GM15510 (cell line): ENCODE results near the gene COBL.

Experiments
- POLR2A ChIP-seq: IDR thresholded peaks from 3 replicates; pipeline ENCODE4 v1.6.1; 2011; ENCODE audit warnings: borderline replicate concordance; ENCODE audit not compliant: insufficient read length; ENCODE audit errors: extremely low read depth

The COBL gene

DNA sequence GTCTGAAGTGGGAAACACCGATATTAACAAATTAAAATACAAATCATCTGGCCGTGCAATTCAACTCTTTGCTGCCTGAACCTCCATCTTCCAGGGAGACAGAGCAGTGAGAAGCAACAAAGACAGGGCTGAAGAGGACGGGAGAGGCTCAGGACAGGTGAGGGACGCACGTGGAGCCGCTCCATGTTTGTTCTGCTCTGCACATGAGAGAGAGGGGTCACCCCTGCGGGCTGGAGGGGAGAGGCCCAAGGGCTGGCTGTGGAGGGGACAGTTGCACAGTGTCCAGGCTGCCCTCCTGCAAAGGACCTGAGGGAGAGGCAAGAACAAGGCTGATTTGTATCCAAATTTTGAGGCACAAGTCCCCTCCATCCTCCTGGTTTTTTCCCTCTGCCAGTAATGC is 41.7 kb downstream of the COBL start:
- TF ChIP-seq POLR2A, result no peak

DNA sequence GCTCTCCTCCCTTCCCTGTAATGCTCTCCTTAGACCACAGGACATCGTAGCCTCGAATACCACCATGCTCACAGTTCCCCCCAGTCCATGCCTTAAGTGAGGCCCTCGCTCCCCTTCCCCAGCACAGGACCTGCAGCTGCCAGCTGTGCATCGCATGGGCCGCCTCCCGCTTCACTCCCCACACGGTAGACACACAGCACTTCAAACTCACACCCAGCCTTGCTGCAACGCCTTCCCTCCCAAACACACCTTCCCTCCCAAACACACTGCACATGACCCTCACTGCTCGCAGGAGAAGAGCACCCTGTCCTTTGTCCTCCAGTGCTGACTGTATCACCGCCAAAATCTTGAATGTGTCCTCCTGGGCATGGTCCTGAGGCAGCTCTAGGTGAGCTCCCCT is 42.6 kb downstream of the COBL start:
- TF ChIP-seq POLR2A, result no peak

DNA sequence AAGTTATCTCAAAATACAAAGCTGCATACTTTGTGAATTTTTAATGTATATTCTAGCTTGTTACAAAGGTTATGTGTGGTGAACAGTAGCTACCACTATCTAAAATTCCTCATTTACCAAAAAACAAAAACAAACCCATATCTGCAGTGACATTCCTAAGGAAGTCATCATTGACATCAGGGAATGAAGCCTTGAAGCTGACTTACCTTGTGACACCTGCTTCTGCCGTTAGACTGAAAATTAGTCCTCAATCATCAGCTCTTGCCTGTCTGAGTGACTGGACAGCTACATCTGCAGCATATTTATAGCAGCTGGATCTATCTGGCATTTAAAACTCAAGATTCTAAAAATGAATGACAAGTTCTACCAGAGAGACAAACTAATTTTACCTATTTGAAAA is 43.2 kb downstream of the COBL start:
- TF ChIP-seq POLR2A, result no peak

DNA sequence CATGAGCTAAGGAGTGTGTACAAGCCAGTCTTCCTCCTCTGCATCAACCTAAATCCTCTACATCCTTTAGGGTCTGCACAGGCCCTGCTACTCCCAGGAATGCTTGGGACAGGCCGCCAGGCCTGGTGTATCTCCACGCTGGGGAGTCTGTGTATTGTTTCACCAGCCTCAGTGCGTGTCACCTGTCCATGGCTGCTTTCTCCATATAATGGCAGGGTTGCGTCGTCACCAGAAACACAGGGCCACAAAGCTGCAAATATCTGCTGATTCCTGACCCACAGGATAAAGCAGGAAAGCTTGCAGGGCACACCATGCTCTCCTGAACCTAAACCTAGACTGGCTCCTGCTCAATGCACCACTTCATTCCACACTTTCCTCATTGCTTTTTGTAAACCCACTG is 45.6 kb downstream of the COBL start:
- no peak for TF ChIP-seq POLR2A

DNA sequence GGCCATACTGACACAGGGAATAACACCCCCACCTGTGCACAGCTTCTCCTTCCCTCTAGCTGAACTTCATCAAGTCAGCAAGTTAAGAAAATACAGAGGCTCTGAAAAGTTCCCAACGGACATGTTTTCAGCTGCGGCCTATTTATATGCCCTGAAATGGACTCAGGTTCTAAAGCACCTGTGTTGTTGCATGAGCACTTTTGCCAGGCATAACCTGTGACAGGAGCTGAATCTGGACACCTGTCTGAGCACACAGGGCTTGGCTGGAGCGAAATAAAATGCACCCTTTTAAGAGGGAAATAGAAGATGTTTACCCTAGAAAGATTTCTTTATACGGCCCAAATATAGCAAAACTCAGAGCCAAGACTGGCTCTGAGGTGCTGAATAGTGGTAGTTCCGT is 46.7 kb downstream of the COBL start:
- TF ChIP-seq POLR2A, result no peak

DNA sequence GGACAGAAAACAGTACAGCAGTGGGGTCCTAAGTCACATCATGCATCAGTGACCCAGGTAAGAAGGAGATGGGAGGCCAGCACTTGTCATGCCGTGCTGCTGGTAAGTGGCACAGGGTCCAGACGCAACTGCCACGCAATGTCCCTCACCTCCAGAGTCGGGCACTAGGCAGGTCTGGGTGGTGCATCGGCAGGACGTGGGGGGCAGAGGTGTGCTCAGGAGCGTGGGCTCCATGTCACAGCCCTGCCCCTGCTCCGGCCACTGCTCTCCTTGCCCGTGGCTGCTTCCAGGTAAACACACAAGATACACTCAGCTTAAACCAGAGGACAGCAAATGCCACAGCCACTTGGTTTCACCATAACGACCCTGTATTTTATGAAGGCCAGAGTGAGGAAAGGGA is 47.3 kb downstream of the COBL start:
- TF ChIP-seq POLR2A, result no peak

DNA sequence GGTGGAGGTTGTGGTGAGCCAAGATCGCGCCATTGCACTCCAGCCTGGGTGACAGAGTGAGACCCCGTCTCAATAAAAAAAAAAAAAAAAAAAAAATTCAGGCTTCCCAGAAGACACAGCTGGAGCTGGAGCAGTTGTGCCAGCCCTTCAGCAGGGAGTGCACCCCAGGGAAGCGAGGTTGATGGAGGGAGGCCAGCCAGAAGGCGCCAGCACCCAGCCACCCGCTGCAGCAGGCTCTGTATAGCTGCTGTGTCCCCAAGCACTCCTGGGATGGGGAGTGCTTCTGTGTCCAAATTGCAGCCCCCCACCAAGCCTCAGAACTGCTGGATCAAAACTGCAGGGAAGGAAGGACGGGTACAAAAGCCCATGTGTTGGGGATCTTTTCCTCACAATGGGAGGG is 47.8 kb downstream of the COBL start:
- no peak for TF ChIP-seq POLR2A

DNA sequence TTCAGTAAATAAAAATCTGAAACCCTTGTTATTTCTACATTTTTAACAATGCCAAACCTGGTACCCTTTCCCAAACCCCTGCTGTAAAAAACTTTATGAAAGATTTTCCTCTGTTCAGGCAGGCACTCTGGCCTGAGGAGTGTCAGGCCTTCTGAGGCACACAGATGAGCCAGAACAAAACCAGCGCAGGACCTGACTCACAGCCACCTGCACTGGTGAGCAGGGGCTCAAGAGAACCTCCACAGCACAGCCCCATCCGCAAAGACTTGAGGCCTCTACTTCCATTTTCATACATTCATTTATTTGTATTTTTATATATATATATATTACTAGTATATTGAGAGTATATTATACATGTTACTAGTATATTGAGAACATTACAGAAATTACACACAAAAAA is 49.4 kb downstream of the COBL start:
- no peak for TF ChIP-seq POLR2A

DNA sequence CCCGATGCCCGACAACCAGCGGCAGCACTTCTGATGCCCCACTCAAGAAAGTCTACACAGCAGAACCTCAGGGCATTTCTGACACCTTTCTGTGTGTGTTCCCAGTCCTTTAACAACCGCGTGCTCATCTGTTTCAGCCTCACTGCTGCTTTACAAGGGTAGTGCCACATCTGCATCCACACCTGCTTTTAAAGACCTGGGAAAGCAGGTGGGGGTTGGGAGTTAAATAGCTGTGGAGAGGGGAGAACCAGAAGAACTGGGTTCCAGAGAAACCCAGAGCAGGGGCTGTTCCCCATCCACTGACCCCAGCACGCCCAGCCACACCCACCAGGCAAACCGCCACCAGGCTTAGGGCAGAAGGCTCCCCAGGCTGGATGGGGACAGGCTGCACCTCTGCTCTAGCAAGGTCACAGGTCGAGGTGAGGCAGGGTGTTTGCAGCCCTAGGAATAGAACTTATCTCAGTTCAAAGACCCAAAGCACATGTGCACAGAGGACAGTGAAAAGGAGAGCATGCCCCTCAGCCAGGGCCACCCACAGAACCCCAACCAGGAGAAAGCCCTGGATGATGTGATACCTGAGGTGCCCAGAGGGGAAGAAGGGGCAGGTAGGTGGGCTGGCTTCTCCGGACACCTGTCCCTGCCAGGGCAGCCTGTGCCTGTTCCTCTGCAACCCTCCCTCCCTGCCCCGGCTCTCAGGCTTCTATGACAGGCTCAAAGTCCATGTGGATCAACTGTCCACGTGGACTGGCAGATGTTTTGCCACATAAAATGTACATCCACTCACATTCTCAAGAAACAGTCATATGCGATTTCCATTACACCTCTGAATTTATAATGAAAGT is 51.3 kb downstream of the COBL start:
- no peak for TF ChIP-seq POLR2A

DNA sequence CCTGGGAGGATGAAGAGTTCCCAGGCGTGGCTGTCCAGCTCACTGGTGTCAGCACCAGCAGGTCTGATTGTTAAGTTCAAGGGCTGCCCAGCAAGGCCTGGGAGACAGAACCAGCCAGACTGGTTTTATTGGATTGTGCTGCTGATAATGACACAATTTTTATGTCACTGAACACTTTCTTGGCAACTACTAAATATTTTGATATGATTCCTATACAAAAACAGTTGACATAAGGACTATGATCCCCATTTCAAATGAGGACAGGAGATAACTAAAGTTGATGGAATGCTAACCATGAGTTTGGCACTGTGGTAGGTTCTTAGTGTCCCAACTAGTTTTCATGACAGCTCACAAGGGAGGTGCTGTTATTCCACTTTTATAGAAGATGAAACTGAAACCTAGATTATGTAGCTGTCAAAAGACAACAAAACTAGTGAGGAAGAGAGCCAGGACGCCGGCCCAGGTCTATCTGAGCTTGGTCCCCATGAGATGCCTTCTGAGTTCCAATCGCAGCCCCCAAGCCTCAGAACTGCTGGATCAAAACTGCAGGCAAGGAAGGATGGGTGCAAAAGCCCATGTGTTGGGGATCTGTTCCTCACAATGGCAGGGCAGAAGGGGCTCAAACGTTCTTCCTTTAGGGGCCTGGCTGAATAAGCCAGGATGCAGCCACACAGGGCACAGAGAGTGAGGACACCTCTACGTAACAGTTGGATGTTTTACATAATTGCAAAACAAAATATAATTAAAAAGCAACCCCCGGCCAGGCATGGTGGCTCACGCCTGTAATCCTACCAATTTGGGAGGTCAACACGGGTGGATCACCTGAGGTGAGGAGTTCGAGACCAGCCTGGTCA is 52.8 kb downstream of the COBL start:
- TF ChIP-seq POLR2A, result no peak

DNA sequence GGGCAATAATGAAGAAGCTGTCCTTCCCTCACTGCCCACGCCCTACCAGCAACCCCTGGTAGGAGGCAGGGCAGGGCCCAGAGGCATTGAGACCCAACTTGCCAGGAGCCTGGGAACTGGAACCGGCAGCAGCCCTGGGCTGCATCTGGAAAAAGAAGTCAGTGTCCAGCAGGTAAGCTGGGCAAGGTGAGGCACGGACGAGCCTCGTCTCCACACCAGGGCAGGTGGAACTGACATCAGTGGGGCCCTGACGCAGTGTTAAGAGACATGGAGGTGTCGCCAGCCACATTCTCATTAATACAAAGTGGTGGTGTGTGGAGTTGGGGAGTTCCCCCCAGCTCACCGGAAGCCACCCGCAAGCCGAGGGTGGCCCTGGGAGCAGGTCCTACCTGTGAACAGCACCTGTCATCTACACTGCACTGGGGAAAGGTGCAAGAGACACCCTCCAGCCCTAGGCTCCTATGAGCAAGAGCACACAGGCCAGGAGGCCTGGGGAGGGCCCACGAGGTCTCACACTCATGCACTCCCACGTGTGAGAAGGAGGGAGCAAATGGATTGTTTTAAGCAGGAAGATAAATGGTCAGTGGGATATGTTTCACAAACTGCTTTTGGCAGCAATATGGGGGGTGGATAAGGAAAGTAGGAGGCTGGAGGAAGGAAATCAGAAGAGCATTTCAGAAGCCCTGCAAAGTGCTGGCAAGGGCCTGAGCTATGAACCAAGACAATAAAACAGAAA is 53.6 kb downstream of the COBL start:
- no peak for TF ChIP-seq POLR2A

DNA sequence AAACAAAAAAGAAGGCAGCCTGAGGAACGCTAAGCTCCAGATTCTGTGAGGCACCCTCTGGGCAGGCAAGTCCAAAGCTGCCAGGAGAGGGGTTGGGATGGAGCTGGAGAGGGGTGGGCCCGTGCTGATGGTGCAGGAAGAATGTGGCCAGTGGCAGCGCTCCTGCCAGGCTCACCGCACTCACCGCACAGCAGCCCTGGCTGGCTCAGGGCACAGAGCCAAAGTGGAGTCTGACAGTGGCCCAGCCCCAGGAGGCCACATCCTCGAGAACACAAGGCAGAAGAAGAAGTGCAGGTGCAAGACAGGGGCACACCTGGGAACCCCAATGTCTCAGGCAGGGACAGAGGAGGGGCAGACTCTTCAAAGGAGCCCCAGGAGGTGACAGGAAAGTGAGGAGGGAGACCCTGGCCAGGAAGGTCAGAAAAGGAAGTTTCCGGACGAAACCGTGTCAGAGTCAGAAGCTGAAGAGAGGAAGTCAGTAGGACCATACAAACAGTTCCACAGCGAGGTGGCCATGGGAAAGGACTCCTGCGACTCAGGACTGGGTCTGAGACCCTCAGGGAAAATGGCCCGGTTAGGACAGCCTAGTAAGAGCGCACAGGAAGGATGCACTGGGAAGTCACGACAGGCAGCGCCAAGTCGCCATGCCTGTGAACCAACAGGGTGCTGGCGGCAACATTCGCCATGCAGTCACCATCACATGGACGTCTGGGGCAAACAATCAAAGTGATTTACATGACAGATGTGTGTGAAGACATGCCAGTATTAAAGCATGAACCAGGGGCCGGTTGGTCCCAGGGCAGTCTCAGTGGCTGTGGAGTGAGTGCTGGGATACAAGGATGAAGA is 54.4 kb downstream of the COBL start:
- TF ChIP-seq POLR2A, result no peak

DNA sequence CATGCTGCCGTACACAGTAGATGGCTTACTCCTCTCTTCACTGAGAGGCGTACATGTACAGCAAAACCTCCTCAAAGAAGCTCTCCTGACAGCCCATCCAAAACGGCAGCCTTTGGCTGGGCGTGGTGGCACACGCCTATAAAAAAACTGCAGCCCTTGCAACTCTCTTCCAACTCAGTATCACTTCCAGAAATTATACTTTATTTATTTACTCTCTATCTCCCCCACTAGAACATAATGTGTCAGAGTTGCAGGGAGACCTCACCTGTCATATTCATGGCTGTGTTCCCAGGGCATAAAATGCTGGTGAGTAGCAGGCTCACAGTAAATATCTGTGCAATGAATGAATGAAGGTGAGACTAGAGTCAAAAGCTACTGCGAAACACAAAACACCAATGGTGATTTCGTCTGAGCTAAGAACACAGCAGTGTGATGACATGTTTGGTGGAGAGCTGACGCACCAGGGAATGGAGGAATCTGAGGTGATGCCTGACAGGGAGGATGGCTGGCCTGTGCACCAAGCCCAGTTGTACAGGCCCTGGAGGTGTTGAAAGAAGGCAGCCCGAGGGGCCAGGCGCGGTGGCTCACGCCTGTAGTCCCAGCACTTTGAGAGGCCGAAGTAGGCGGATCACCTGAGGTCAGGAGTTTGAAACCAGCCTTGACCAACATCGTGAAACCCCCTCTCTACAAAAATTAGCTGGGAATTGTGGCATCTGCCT is 55.3 kb downstream of the COBL start:
- TF ChIP-seq POLR2A, result no peak

DNA sequence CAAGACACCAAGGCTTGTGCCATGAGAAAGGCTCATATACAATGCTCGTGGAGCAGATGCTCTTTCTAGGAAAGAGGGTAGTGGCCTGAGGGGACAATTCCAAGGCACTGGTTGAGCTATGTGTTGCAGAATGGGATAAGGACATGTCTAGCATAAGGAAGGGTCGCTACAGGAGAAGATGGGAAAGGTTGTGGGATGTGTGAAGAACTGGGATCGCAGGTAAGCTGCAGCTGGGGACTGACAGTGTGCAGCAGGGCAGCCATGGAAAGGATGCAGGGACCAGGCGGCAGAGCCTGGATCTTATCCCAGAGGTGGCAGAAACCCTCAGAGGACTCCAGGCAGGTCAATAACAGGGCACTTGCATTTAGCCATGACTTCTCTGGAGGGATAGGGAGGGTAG is 56.1 kb downstream of the COBL start:
- TF ChIP-seq POLR2A, result no peak
